GM12864 (cell line): ENCODE measurements around the gene FSIP1.
A peak's percentile ranks its signal among the peaks of the same experiment; 100 is the strongest.

Experiments
- DNase-seq: peaks from one replicate; pipeline ENCODE4 v3.0.0-alpha.2; 2011; ENCODE audit warnings: low read depth
- H3K4me3 ChIP-seq: 2 replicates; pipeline ENCODE4 v1.5.1; 2011; ENCODE audit warnings: mild to moderate bottlenecking, low read depth, low read length, control low read depth
- TF ChIP-seq, protein P1 (sequence below): IDR thresholded peaks from 2 replicates; pipeline ENCODE4 v1.5.1; 2011; ENCODE audit warnings: low read depth, mild to moderate bottlenecking, moderate library complexity, low read length, control low read depth, inconsistent platforms; ENCODE audit errors: missing control alignments

Gene FSIP1

DNA sequence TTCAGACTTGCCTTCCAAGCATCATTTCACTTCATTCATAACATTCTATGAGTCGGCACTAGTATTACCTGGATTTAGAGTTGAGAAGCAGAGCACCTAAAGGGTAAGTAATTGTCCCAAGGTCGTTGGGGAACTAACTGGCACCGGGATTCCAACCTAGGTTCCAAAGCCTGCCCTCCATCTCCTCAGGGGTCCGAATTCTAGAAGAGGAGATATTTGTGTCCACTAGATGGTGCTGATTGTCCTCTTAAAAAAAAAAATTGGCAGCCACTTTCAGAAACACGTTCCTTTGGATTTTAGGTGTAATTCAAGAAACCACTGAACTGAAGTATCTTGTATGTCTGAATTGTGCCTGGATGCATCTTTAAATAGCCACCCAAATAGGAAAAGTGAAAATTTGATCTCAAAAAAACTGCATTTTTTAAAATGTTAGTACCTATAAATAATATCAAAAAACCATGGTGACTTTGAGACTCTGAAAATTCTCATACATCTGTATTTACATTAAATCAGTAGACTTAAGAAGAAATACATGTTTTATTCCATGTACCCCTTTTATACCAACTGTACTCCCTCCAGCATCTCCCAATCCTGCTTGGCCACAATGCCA lies 3.9 kb upstream of the FSIP1 start:
- no peak for DNase-seq
- TF ChIP-seq, protein P1, sequence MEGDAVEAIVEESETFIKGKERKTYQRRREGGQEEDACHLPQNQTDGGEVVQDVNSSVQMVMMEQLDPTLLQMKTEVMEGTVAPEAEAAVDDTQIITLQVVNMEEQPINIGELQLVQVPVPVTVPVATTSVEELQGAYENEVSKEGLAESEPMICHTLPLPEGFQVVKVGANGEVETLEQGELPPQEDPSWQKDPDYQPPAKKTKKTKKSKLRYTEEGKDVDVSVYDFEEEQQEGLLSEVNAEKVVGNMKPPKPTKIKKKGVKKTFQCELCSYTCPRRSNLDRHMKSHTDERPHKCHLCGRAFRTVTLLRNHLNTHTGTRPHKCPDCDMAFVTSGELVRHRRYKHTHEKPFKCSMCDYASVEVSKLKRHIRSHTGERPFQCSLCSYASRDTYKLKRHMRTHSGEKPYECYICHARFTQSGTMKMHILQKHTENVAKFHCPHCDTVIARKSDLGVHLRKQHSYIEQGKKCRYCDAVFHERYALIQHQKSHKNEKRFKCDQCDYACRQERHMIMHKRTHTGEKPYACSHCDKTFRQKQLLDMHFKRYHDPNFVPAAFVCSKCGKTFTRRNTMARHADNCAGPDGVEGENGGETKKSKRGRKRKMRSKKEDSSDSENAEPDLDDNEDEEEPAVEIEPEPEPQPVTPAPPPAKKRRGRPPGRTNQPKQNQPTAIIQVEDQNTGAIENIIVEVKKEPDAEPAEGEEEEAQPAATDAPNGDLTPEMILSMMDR = peak; percentile 52
- H3K4me3 ChIP-seq = no peak overlapping the region

DNA sequence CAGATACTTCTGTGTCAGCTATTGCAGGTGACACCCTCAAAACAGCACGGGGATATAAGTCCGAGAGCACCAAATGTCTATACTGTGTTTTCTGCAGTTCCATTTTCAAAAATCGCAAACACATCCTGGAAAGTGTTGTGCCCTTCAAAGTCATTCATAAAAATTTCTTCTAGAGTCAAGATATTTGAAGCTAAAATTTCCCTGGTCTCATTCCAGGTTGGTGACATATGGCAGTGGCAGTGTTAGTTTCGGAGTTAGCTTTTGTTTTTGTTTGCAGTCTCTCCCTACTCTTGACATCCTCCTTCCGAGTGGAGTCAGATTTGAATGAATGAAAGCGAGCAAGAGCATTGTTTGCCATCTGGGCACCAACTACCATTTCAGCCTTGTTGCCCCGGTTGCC lies 3.2 kb upstream of the FSIP1 start:
- no peak overlapping the region for H3K4me3 ChIP-seq
- TF ChIP-seq, protein P1 = no peak
- no peak for DNase-seq

DNA sequence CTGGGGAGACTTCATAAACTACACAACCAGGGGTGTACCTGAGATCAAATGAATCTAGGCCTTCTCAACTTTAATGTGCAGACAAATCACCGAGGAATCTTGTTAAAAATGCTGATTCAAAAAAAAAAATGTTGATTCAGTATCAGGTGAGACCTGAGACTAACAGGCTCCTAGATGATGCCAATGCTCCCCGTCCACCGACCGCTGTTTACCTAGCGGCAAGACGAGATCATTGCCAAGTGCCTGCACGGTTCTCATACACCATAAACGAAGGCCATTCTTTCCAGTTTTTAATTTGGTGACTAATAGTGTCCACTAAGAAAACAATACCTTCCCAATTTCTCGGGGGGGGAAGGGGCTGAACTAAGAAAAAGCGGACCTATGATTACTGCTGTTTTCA lies 2.5 kb upstream of the FSIP1 start:
- DNase-seq = no peak
- H3K4me3 ChIP-seq = no peak overlapping the region

DNA sequence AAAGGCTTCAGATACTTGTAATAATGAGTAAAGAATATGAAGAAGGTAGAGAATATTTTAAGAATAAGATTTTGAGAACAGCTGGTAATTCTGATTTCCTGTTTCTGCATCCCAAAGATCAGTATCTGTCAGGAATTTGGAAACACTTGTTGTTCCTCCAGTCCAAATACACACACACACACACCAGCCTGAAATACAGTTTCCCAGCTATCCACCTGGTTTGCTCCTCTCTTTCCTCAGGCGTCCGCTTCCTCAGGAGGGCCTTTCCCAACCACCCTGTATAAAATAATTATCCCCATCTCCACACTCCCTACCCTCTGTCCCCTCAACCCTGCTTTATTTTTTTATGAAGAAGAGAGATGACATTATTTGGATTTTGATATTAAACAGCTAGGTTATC lies 2.0 kb upstream of the FSIP1 start:
- TF ChIP-seq, protein P1 = no peak
- no peak overlapping the region for H3K4me3 ChIP-seq

More for the DNA sequence above, 2.5 kb upstream of the FSIP1 start:
- TF ChIP-seq, protein P1 = no peak

DNA sequence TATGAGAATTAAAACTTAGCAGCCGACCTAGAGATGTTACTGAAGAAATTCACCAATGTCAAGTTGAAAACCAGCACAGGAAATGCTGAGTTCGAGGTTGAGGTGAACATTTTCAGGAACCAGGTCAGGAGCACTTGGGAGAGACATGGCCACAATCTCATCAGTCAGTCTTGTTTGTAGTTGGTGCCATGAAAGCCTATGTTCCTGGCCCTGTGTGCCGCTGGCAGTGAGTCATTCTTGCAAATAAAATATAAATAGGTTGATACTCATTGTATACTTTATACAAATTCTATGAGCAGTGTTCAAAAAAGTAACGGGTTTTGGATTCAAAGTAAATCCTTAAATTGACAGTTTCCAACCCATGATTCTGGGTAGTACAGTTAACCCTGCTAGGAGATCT lies 1.5 kb upstream of the FSIP1 start:
- TF ChIP-seq, protein P1 = no peak
- DNase-seq = no peak
- peak overlapping the region; percentile 69; the same call in 1 of the 2 replicates for H3K4me3 ChIP-seq

More for the DNA sequence above, 2.0 kb upstream of the FSIP1 start:
- no peak for DNase-seq

DNA sequence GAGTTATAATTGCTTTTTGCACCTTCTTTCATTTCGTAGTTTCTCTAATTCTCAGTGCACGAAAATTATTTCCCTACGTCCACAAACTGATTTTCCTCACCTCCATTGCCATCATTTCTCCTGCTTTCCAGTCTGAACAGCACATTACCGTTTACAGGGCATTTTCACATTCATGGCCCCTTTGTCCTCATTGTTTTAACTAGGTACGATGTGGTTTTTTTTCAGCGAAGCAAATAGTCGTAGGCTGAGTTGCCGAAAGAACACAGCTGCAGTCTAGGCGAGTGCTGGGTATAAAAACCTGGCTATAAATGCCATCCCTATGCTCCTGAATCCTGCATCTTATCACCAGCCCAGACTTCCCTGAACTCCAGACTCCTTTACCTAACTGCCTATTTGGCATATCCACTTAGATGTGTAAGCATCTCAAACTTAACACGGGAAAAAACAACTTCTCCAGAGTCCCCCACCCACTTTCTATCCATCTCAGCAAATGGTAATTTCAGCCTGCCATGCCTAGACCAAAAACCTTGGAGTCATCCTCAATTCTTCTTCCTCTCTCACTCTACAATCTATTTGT lies 691 bp upstream of the FSIP1 start:
- DNase-seq = no peak
- peak overlapping the region; percentile 69 for H3K4me3 ChIP-seq
- TF ChIP-seq, protein P1 = no peak

DNA sequence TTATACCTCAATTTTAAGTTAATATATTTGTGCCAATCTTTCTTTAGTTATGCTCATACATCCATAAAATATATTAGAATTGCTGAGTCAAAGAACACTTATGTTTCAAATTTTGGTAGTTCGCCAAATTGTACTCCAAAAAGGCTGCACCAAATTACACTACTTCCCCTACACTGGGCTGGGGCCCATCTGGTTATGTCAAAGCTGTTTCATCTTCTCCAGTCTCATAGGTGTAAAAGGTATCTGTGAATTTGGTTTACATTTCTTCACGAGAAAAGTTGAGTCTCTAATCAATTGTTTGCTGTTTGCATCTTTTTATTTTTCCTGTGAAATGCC lies 706 bp downstream of the FSIP1 start:
- H3K4me3 ChIP-seq = peak overlapping the region; percentile 69; the same call in 1 of the 2 replicates
- TF ChIP-seq, protein P1 = no peak
- DNase-seq = no peak
